Measurements from ENCODE around the gene PCDHA9. TPM values are rescaled to one million over a fixed set of nuclear protein-coding genes. Genes with fewer than 3 reads are reported as not detected.
"Not testable (repeated sequence)": the region's sequence is repeated elsewhere in the genome, so short reads cannot be mapped to it uniquely, and the experiment has no call there.

PCDHA9 gene
- total RNA-seq = not detected

GRCh38 chr5:140848139-140849102 is at the start of gene PCDHA9:
Gene PCDHA9 (plus strand): TSS chr5:140848382. CDS start chr5:140848496, 114 bp downstream.
- H3K9me3 Mint-ChIP-seq; H3K4me3 Mint-ChIP-seq; H3K36me3 Mint-ChIP-seq (ENCODE audit: insufficient read depth); DNase-seq; H3K27me3 Mint-ChIP-seq (ENCODE audit: low read depth); ATAC-seq; H3K4me1 Mint-ChIP-seq (ENCODE audit: low read depth): not testable (repeated sequence)

GRCh38 chr5:140800816-140801493 is 47.2 kb upstream of the PCDHA9 start, which contains the start of gene PCDHA3:
Gene PCDHA3 (plus strand): TSS chr5:140801057.
- peaks cover 17% of the 10 kb centered on the region for H3K9me3 Mint-ChIP-seq
- no peak within 1 kb of the TSS for H3K4me3 Mint-ChIP-seq
- H3K36me3 Mint-ChIP-seq (ENCODE audit: insufficient read depth) = peaks cover 2% of the 10 kb centered on the region
- peaks cover 25% of the 10 kb centered on the region for H3K27me3 Mint-ChIP-seq (ENCODE audit: low read depth)
- DNase-seq = no peak
- no peak for ATAC-seq
- no peaks in the 10 kb centered on the region for H3K4me1 Mint-ChIP-seq (ENCODE audit: low read depth)

GRCh38 chr5:140801494-140801841 is 46.7 kb upstream of the PCDHA9 start:
- H3K27me3 Mint-ChIP-seq (ENCODE audit: low read depth) = peaks cover 25% of the 10 kb centered on the region
- no peaks in the 10 kb centered on the region for H3K4me1 Mint-ChIP-seq (ENCODE audit: low read depth)
- H3K9me3 Mint-ChIP-seq = peaks cover 17% of the 10 kb centered on the region
- no peak for ATAC-seq
- H3K36me3 Mint-ChIP-seq (ENCODE audit: insufficient read depth) = peaks cover 2% of the 10 kb centered on the region
- DNase-seq = no peak
- no peak overlapping the region for H3K4me3 Mint-ChIP-seq

- peaks cover 32% of the 10 kb centered on the region for H3K27me3 Mint-ChIP-seq (ENCODE audit: low read depth)
- H3K4me3 Mint-ChIP-seq; H3K4me1 Mint-ChIP-seq (ENCODE audit: low read depth); DNase-seq; ATAC-seq; H3K36me3 Mint-ChIP-seq (ENCODE audit: insufficient read depth): not testable (repeated sequence)
- H3K9me3 Mint-ChIP-seq = peaks cover 19% of the 10 kb centered on the region
Measured at GRCh38 chr5:140802381-140802780, 45.8 kb upstream of the PCDHA9 start.

- H3K4me1 Mint-ChIP-seq (ENCODE audit: low read depth) = no peaks in the 10 kb centered on the region
- ATAC-seq (no peak), DNase-seq (no peak)
- no peak overlapping the region for H3K4me3 Mint-ChIP-seq
- peaks cover 2% of the 10 kb centered on the region for H3K36me3 Mint-ChIP-seq (ENCODE audit: insufficient read depth)
- peaks cover 34% of the 10 kb centered on the region for H3K27me3 Mint-ChIP-seq (ENCODE audit: low read depth)
- peaks cover 18% of the 10 kb centered on the region for H3K9me3 Mint-ChIP-seq
Measured at GRCh38 chr5:140802781-140803271, 45.4 kb upstream of the PCDHA9 start.

- DNase-seq (no peak), ATAC-seq (no peak)
- H3K36me3 Mint-ChIP-seq (ENCODE audit: insufficient read depth) = peaks cover 2% of the 10 kb centered on the region
- no peaks in the 10 kb centered on the region for H3K4me1 Mint-ChIP-seq (ENCODE audit: low read depth)
- H3K4me3 Mint-ChIP-seq = no peak within 1 kb of the TSS
- peaks cover 25% of the 10 kb centered on the region for H3K27me3 Mint-ChIP-seq (ENCODE audit: low read depth)
- H3K9me3 Mint-ChIP-seq = peaks cover 26% of the 10 kb centered on the region
Measured at GRCh38 chr5:140806834-140807775, 41.1 kb upstream of the PCDHA9 start, which contains the start of gene PCDHA4. Gene PCDHA4 (plus strand): TSS chr5:140807068.

GRCh38 chr5:140808241-140808888 is 39.8 kb upstream of the PCDHA9 start:
- not testable (repeated sequence) for DNase-seq; H3K4me3 Mint-ChIP-seq; H3K36me3 Mint-ChIP-seq (ENCODE audit: insufficient read depth); H3K4me1 Mint-ChIP-seq (ENCODE audit: low read depth); ATAC-seq
- Mint-ChIP-seq H3K9me3 (peaks cover 31% of the 10 kb centered on the region), H3K27me3 (ENCODE audit: low read depth) (peaks cover 28% of the 10 kb centered on the region)

- Mint-ChIP-seq H3K36me3 (ENCODE audit: insufficient read depth) (peaks cover 2% of the 10 kb centered on the region), H3K4me3 (no peak overlapping the region)
Measured at GRCh38 chr5:140808889-140809291, 39.3 kb upstream of the PCDHA9 start.

GRCh38 chr5:140821375-140822280 is 26.6 kb upstream of the PCDHA9 start, which contains the start of gene PCDHA5:
Gene PCDHA5 (plus strand): TSS chr5:140821613.
- no peaks in the 10 kb centered on the region for H3K4me1 Mint-ChIP-seq (ENCODE audit: low read depth)
- peaks cover 18% of the 10 kb centered on the region for H3K27me3 Mint-ChIP-seq (ENCODE audit: low read depth)
- DNase-seq = no peak
- no peak for ATAC-seq
- H3K36me3 Mint-ChIP-seq (ENCODE audit: insufficient read depth) = no peaks in the 10 kb centered on the region
- H3K4me3 Mint-ChIP-seq = no peak within 1 kb of the TSS
- H3K9me3 Mint-ChIP-seq = peaks cover 9% of the 10 kb centered on the region

More at GRCh38 chr5:140808889-140809291, 39.3 kb upstream of the PCDHA9 start:
- no peak for ATAC-seq
- H3K9me3 Mint-ChIP-seq = peaks cover 29% of the 10 kb centered on the region
- no peak for DNase-seq
- no peaks in the 10 kb centered on the region for H3K4me1 Mint-ChIP-seq (ENCODE audit: low read depth)
- H3K27me3 Mint-ChIP-seq (ENCODE audit: low read depth) = peaks cover 28% of the 10 kb centered on the region

- Mint-ChIP-seq H3K4me3 (no peak overlapping the region), H3K27me3 (ENCODE audit: low read depth) (peaks cover 24% of the 10 kb centered on the region), H3K36me3 (ENCODE audit: insufficient read depth) (no peaks in the 10 kb centered on the region), H3K4me1 (ENCODE audit: low read depth) (no peaks in the 10 kb centered on the region), H3K9me3 (peaks cover 15% of the 10 kb centered on the region)
- ATAC-seq = no peak
- no peak for DNase-seq
Measured at GRCh38 chr5:140822281-140822629, 25.9 kb upstream of the PCDHA9 start.

- not testable (repeated sequence) for ATAC-seq; H3K36me3 Mint-ChIP-seq (ENCODE audit: insufficient read depth); H3K4me1 Mint-ChIP-seq (ENCODE audit: low read depth); H3K4me3 Mint-ChIP-seq; DNase-seq
- Mint-ChIP-seq H3K9me3 (peaks cover 15% of the 10 kb centered on the region), H3K27me3 (ENCODE audit: low read depth) (peaks cover 29% of the 10 kb centered on the region)
Measured at GRCh38 chr5:140822969-140823368, 25.2 kb upstream of the PCDHA9 start.

- H3K9me3 Mint-ChIP-seq = peaks cover 18% of the 10 kb centered on the region
- ATAC-seq (no peak), DNase-seq (no peak)
- no peak overlapping the region for H3K4me3 Mint-ChIP-seq
- H3K36me3 Mint-ChIP-seq (ENCODE audit: insufficient read depth) = no peaks in the 10 kb centered on the region
- peaks cover 33% of the 10 kb centered on the region for H3K27me3 Mint-ChIP-seq (ENCODE audit: low read depth)
- H3K4me1 Mint-ChIP-seq (ENCODE audit: low read depth) = no peaks in the 10 kb centered on the region
Measured at GRCh38 chr5:140823475-140823874, 24.7 kb upstream of the PCDHA9 start.

All from activated T-cell treated with anti-CD3 and anti-CD28 coated beads, Interleukin-2, amount 50 U/mL, for 4 hours (primary cell).